K562 (cell line): ENCODE data around the gene COPA. TPM values are rescaled to one million over a fixed set of nuclear protein-coding genes. Genes with fewer than 3 reads are reported as not detected.

ENCODE experiments used
- BMI1 ChIP-seq: fragments of 150-350 bp; IDR thresholded peaks from 2 replicates; pipeline ENCODE4 v1.6.1; 2014; ENCODE audit warnings: low read length
- CBFB ChIP-seq: sonication (generic); formaldehyde crosslinking; IDR thresholded peaks from 2 replicates; pipeline ENCODE4 v1.4.0; 2020; ENCODE audit warnings: mild to moderate bottlenecking, missing genetic modification reagents
- CUX1 ChIP-seq: fragments of 200-800 bp; sonication (Bioruptor generic); IDR thresholded peaks from 2 replicates; pipeline ENCODE4 v1.6.1; 2016; ENCODE audit warnings: missing genetic modification characterization, missing compliant biosample characterization
- DPF2 ChIP-seq: fragments of 450-650 bp; IDR thresholded peaks from 2 replicates; pipeline ENCODE4 v1.6.1; 2016
- IRF1 ChIP-seq: sonication (generic); formaldehyde crosslinking; IDR thresholded peaks from 2 replicates; pipeline ENCODE4 v1.8.0; 2022; ENCODE audit warnings: missing genetic modification reagents, mild to moderate bottlenecking, borderline replicate concordance
- KLF16 ChIP-seq: IDR thresholded peaks from 2 replicates; pipeline ENCODE4 v1.6.1; 2016; ENCODE audit warnings: antibody characterized with exemption
- MTF1 ChIP-seq: fragments of 250-450 bp; sonication (Bioruptor Pico); IDR thresholded peaks from 2 replicates; pipeline ENCODE4 v1.9.0; 2021; ENCODE audit warnings: moderate library complexity, mild to moderate bottlenecking, inconsistent platforms, borderline replicate concordance
- RBFOX2 ChIP-seq: fragments of 200-400 bp; formaldehyde crosslinking; IDR thresholded peaks from 2 replicates; pipeline ENCODE4 v1.6.1; 2017; ENCODE audit warnings: low read depth, mild to moderate bottlenecking, low read length, moderate library complexity
- RBM39 ChIP-seq: fragments of 200-400 bp; formaldehyde crosslinking; optimal IDR thresholded peaks from 2 replicates; pipeline ENCODE3; 2018; ENCODE audit warnings: low read depth, low read length
- WHSC1 ChIP-seq: IDR thresholded peaks from one replicate; pipeline ENCODE4 v1.6.1; 2012; ENCODE audit warnings: low read length, control low read depth, inconsistent platforms
- ZBTB33 ChIP-seq: sonication (generic); formaldehyde crosslinking; IDR thresholded peaks from 2 replicates; pipeline ENCODE4 v1.8.1; 2023; ENCODE audit warnings: mild to moderate bottlenecking, missing genetic modification reagents
- ZNF197 ChIP-seq: fragments of 200-800 bp; sonication (Bioruptor generic); IDR thresholded peaks from 2 replicates; pipeline ENCODE4 v1.6.1; 2016; ENCODE audit warnings: low read depth, missing genetic modification characterization, missing compliant biosample characterization
- ZNF280B ChIP-seq: fragments of 250-450 bp; sonication (Bioruptor Pico); IDR thresholded peaks from 2 replicates; pipeline ENCODE4 v1.5.1; 2021; ENCODE audit warnings: mild to moderate bottlenecking
- ZNF592 ChIP-seq: fragments of 450-650 bp; IDR thresholded peaks from 2 replicates; pipeline ENCODE4 v1.6.1; 2017; ENCODE audit warnings: antibody characterized with exemption, mild to moderate bottlenecking
- polyA plus RNA-seq, 8 experiments: library from polyadenylated mRNA; depleted of rRNA in 4 of 8; stranded (reverse) in 5 of 8; unstranded in 3 of 8; fragments of >200 nt; fragmentation: Nextera tagmentation in 2 of 8; fragmentation: Illumina TruSeq in 1 of 8; extraction: Ambion mirVana in 2 of 8; extraction: Trizol in 1 of 8; gene quantifications; 2 replicates each; pipeline versions ENCODE4 v1.2.1 to v1.2.3, GENCODE V29; 2011 to 2014; ENCODE audit warnings: inconsistent platforms in 1 of 8, missing spikeins in 1 of 8
- total RNA-seq, 7 experiments: library from RNA; depleted of rRNA in 6 of 7; stranded (reverse); fragments of >200 nt in 6 of 7; fragmentation: Illumina TruSeq in 2 of 7; extraction: Trizol in 2 of 7; gene quantifications; 2 replicates each; pipeline versions ENCODE4 v1.2.1 to v1.2.3, GENCODE V29; 2011 to 2021; ENCODE audit warnings: low replicate concordance in 1 of 7

COPA gene
- total and polyA plus RNA-seq, 9 of the 15 experiments (the other 6 are each of a cell fraction or from before 2014, with no cell fraction given) = 49.8 to 222 (median 110) TPM

GRCh38 chr1:160284782-160285344 is 58.2 kb downstream of the COPA start, which contains the start of gene PEX19 (continued):
- TF ChIP-seq ZNF197 (no peak), BMI1 (no peak), ZNF592 (no peak), ZBTB33 (CRISPR knock-in tag) (no peak), CBFB (CRISPR knock-in tag) (no peak), CUX1 (CRISPR knock-in tag) (no peak), IRF1 (CRISPR knock-in tag) (no peak), RBM39 (no peak), KLF16 (peak; percentile 73), WHSC1 (no peak), MTF1 (CRISPR knock-in tag) (no peak), DPF2 (no peak), ZNF280B (CRISPR knock-in tag) (no peak), RBFOX2 (peak; percentile 84)
